ENCODE measurements around the gene YBX1. TPM values are rescaled to one million over a fixed set of nuclear protein-coding genes. Genes with fewer than 3 reads are reported as not detected.

The YBX1 gene
- total and polyA plus RNA-seq, 2 of the 13 experiments (the other 11 are each of a cell fraction or from before 2014, with no cell fraction given) = 339 to 628 TPM

GRCh38 chr1:42674682-42675081, 7.5 kb upstream of the YBX1 start:
- Histone ChIP-seq H3K4me1 (ENCODE audit: insufficient read depth, low read length) (peaks cover 1% of the 10 kb centered on the region), H3K4me3 (replicated peaks in 1 of 3; ENCODE audit: insufficient read depth in 1 of 3, low read depth in 2 of 3, low read length in 3 of 3) (no peak overlapping the region), H3K27ac (ENCODE audit: extremely low read length, insufficient read depth, low read length) (no peak overlapping the region), H3K4me2 (ENCODE audit: low read depth, low read length) (no peak overlapping the region), H3K9ac (ENCODE audit: insufficient read depth, low read depth, low read length) (no peak overlapping the region), H3K27me3 (ENCODE audit: control insufficient read depth in 1 of 2, insufficient read depth in 2 of 2, low read length in 2 of 2) (no peaks in the 10 kb centered on the region), H4K20me1 (ENCODE audit: insufficient read depth, low read length) (no peaks in the 10 kb centered on the region), H3K9me3 (ENCODE audit: low read length) (no peaks in the 10 kb centered on the region), H2AFZ (ENCODE audit: low read length) (no peak overlapping the region), H3K79me2 (ENCODE audit: insufficient read depth, low read length) (no peaks in the 10 kb centered on the region), H3K36me3 (replicated peaks in 1 of 2; ENCODE audit: control insufficient read depth in 1 of 2, insufficient read depth in 2 of 2, low read length in 2 of 2) (peaks cover 3 to 29% of the 10 kb centered on the region in 2 experiments)
- intact Hi-C loops (cut with micrococcal nuclease; ENCODE audit: unreplicated experiment) (no loop called here), in situ Hi-C loops (cut with HindIII; ENCODE audit: extremely low pct_ligation_motif_present, low pct_unique_long_range_greater_than_20kb) (no loop called here)
- ChIA-PET POLR2A (no interaction called here), CTCF (ENCODE audit: low intra/inter-chr PET ratio, low total read pairs) (no interaction called here)
- ATAC-seq = no peak
- TF ChIP-seq CCDC6 (CRISPR knock-in tag; IDR thresholded peaks at IDR 0.05) = no peak
- TF ChIP-seq ZNF383 (CRISPR knock-in tag; IDR thresholded peaks at IDR 0.05; ENCODE audit: borderline replicate concordance) = no peak
- TF ChIP-seq BATF2 (CRISPR knock-in tag; IDR thresholded peaks at IDR 0.05) = no peak
- no peak for TF ChIP-seq CBX1 (IDR thresholded peaks at IDR 0.05; ENCODE audit: low read depth)
- no peak for TF ChIP-seq ZNF747 (CRISPR knock-in tag; IDR thresholded peaks at IDR 0.05; ENCODE audit: borderline replicate concordance)
- no peak for TF ChIP-seq SNAI1 (CRISPR knock-in tag; IDR thresholded peaks at IDR 0.05; ENCODE audit: borderline replicate concordance)
- TF ChIP-seq BRD4 (CRISPR knock-in tag; IDR thresholded peaks at IDR 0.05) = no peak
- no peak for TF ChIP-seq SP2 (CRISPR knock-in tag; IDR thresholded peaks at IDR 0.05)
- no peak for TF ChIP-seq FOXC1 (CRISPR knock-in tag; IDR thresholded peaks at IDR 0.05; ENCODE audit: borderline replicate concordance)
- no peak for TF ChIP-seq ZNF160 (CRISPR knock-in tag; IDR thresholded peaks at IDR 0.05)
- TF ChIP-seq SOX5 (CRISPR knock-in tag; IDR thresholded peaks at IDR 0.05; ENCODE audit: borderline replicate concordance) = no peak
- no peak for TF ChIP-seq TSC22D2 (CRISPR knock-in tag; IDR thresholded peaks at IDR 0.05; ENCODE audit: borderline replicate concordance)
- BruUV-seq (replicated peaks) = no TSS peak
- WGBS (ENCODE audit: low lambda C conversion rate) = 100% methylated on average over 1 of the region's 1 CpG
- DNase-seq (ENCODE audit: low spot score) = no peak
- FAIRE-seq = no peak

Measured in HepG2 (cell line).